ENCODE measurements around the gene USP21. TPM values are rescaled to one million over a fixed set of nuclear protein-coding genes. Genes with fewer than 3 reads are reported as not detected.

The USP21 gene
- total and polyA plus RNA-seq, 2 donors (not counting 3 experiments of a cell fraction or from before 2014, with no cell fraction given), result 19.7 to 29.2 TPM

DNA sequence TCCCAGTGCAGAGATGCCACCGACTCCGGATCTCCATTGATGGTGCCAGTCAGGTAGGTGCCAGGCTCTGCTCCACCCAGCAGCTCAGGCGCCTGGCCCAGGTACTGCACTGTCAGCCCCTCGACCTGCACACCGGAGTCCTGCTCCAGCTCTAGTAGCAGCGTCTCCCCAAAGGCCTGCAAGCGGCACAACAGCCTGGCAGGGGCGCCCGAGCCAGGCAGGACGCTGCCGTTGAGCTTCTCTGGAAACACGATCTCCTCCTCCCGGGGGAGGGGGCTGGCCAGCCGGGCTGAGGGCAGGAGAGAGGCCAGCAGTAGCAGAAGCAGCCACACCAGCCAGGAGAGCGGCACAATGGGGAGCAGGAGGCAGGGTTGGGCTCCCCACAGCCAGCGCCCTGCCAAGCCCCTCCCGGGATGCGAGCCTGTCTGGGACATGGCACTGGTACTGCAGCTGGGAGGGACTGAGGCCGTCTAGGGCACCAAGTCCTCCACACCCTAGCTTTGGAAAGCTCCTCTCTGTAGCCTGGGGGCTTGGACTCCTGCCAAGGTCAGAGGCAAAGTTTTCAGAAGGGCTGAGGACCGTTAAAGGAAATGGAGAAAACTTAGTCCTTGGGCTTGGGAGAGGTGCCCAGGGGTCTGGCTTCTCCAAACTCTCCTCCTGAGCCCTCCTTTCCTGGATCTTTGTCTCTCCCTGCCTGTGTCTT lies 39.0 kb downstream of the USP21 start:
- TF ChIP-seq FOS (IDR thresholded peaks at IDR 0.05; ENCODE audit: borderline replicate concordance, insufficient read depth, low read length) (no peak), POLR2A (IDR thresholded peaks at IDR 0.05; ENCODE audit: low read depth, low read length) (peak; percentile 78), POLR2AphosphoS5 (IDR thresholded peaks at IDR 0.05; ENCODE audit: insufficient read depth, low read depth, low read length) (peak; percentile 60)
- Histone ChIP-seq H3K4me3 (replicated peaks in 1 of 3; ENCODE audit: insufficient read depth in 1 of 3, low read depth in 1 of 3, low read length in 3 of 3) (peak overlapping the region; percentile 26 to 51 (median 44)), H2AFZ (ENCODE audit: low read depth, low read length) (peak overlapping the region; percentile 16), H3K79me2 (ENCODE audit: control insufficient read depth, insufficient read depth, low read length) (peaks cover 44% of the 10 kb centered on the region), H3K27ac (ENCODE audit: insufficient read depth, low read depth, low read length) (peak overlapping the region; percentile 98), H3K27me3 (ENCODE audit: control insufficient read depth in 2 of 2, insufficient read depth in 2 of 2, low read length in 2 of 2) (no peaks in the 10 kb centered on the region), H4K20me1 (replicated peaks; ENCODE audit: control insufficient read depth, extremely low read depth, insufficient read depth, low read length) (no peaks in the 10 kb centered on the region), H3K9me3 (replicated peaks; ENCODE audit: control insufficient read depth, insufficient read depth, low read length) (no peaks in the 10 kb centered on the region), H3K4me1 (ENCODE audit: control insufficient read depth, extremely low read depth, insufficient read depth, low read length) (peaks cover 59% of the 10 kb centered on the region), H3K9ac (replicated peaks; ENCODE audit: extremely low read depth, insufficient read depth, low read length) (peak overlapping the region; percentile 42), H3K36me3 (ENCODE audit: control insufficient read depth in 2 of 2, extremely low read depth in 1 of 2, insufficient read depth in 2 of 2, low read length in 2 of 2) (peaks cover 0 to 2% of the 10 kb centered on the region in 2 experiments), H3K9me1 (replicated peaks; ENCODE audit: control insufficient read depth, extremely low read depth, insufficient read depth, low read length) (no peaks in the 10 kb centered on the region), H3K4me2 (ENCODE audit: insufficient read depth, low read length) (peak overlapping the region; percentile 47)
- POLR2A ChIA-PET, result interaction anchor here (0.5 kb wide), 1 partner anchor 44 kb away, joined by 3 read pairs; no protein-coding TSS in a partner anchor
- TSS peak; percentile 4 for BruUV-seq (replicated peaks)
- intact Hi-C loops (cut with micrococcal nuclease) (no loop called here), dilution Hi-C loops (cut with MboI; ENCODE audit: extremely low pct_ligation_motif_present, low sequenced_read_pairs) (no loop called here)
- CTCF ChIA-PET, result interaction anchor here (1.0 to 3.2 kb wide), 7 partner anchors 9 to 184 kb away, joined by 3 to 35 read pairs (median 14); partner anchors contain the start of genes PPOX and TOMM40L
- FAIRE-seq, result peak; percentile 33
- peak; percentile 62 for DNase-seq (ENCODE audit: low read depth, low spot score)

GRCh38 chr1:161198897-161199431 lies 39.7 kb downstream of the USP21 start, which contains the start of gene ADAMTS4:
Gene ADAMTS4 (minus strand): TSS chr1:161199054. CDS start chr1:161198627, 427 bp downstream.
- Histone ChIP-seq H3K4me3 (replicated peaks in 1 of 3; ENCODE audit: insufficient read depth in 1 of 3, low read depth in 1 of 3, low read length in 3 of 3) (peak within 1 kb of the TSS; percentile 26 to 51 (median 44)), H2AFZ (ENCODE audit: low read depth, low read length) (peak within 1 kb of the TSS; percentile 37), H3K27ac (ENCODE audit: insufficient read depth, low read depth, low read length) (peak within 1 kb of the TSS; percentile 98), H3K36me3 (ENCODE audit: control insufficient read depth in 2 of 2, extremely low read depth in 1 of 2, insufficient read depth in 2 of 2, low read length in 2 of 2) (no peaks in the 10 kb centered on the region), H3K4me2 (ENCODE audit: insufficient read depth, low read length) (peak within 1 kb of the TSS; percentile 47), H3K9me3 (replicated peaks; ENCODE audit: control insufficient read depth, insufficient read depth, low read length) (no peaks in the 10 kb centered on the region), H4K20me1 (replicated peaks; ENCODE audit: control insufficient read depth, extremely low read depth, insufficient read depth, low read length) (no peaks in the 10 kb centered on the region), H3K9ac (replicated peaks; ENCODE audit: extremely low read depth, insufficient read depth, low read length) (peak within 1 kb of the TSS; percentile 75), H3K27me3 (ENCODE audit: control insufficient read depth in 2 of 2, insufficient read depth in 2 of 2, low read length in 2 of 2) (no peaks in the 10 kb centered on the region), H3K4me1 (ENCODE audit: control insufficient read depth, extremely low read depth, insufficient read depth, low read length) (peaks cover 61% of the 10 kb centered on the region), H3K79me2 (ENCODE audit: control insufficient read depth, insufficient read depth, low read length) (peaks cover 50% of the 10 kb centered on the region), H3K9me1 (replicated peaks; ENCODE audit: control insufficient read depth, extremely low read depth, insufficient read depth, low read length) (no peaks in the 10 kb centered on the region)
- no TSS peak for BruUV-seq (replicated peaks)
- TF ChIP-seq GATA2 (IDR thresholded peaks at IDR 0.05; ENCODE audit: insufficient read depth, insufficient read length, low read depth, low read length) (no peak), MAX (IDR thresholded peaks at IDR 0.05; ENCODE audit: insufficient read depth, insufficient read length) (no peak), POLR2A (IDR thresholded peaks at IDR 0.05; ENCODE audit: low read depth, low read length) (peak; percentile 89), MYC (IDR thresholded peaks at IDR 0.05; ENCODE audit: low read depth, low read length) (no peak), EZH2 (IDR thresholded peaks at IDR 0.05; ENCODE audit: borderline replicate concordance, low read depth, low read length, severe bottlenecking) (no peak)
- TF ChIP-seq, protein P1, sequence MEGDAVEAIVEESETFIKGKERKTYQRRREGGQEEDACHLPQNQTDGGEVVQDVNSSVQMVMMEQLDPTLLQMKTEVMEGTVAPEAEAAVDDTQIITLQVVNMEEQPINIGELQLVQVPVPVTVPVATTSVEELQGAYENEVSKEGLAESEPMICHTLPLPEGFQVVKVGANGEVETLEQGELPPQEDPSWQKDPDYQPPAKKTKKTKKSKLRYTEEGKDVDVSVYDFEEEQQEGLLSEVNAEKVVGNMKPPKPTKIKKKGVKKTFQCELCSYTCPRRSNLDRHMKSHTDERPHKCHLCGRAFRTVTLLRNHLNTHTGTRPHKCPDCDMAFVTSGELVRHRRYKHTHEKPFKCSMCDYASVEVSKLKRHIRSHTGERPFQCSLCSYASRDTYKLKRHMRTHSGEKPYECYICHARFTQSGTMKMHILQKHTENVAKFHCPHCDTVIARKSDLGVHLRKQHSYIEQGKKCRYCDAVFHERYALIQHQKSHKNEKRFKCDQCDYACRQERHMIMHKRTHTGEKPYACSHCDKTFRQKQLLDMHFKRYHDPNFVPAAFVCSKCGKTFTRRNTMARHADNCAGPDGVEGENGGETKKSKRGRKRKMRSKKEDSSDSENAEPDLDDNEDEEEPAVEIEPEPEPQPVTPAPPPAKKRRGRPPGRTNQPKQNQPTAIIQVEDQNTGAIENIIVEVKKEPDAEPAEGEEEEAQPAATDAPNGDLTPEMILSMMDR (IDR thresholded peaks at IDR 0.05; ENCODE audit: extremely low read depth in 1 of 2, insufficient read depth in 1 of 2, low read depth in 1 of 2, low read length in 2 of 2), result no peak
- POLR2A ChIA-PET, result interaction anchor here (0.5 kb wide), 1 partner anchor 44 kb away, joined by 3 read pairs; no protein-coding TSS in a partner anchor
- DNase-seq (ENCODE audit: low read depth, low spot score), result peak; percentile 65
- intact Hi-C loops (cut with micrococcal nuclease) (no loop called here), dilution Hi-C loops (cut with MboI; ENCODE audit: extremely low pct_ligation_motif_present, low sequenced_read_pairs) (no loop called here)
- CTCF ChIA-PET, result interaction anchor here (1.0 to 3.2 kb wide), 7 partner anchors 8 to 183 kb away, joined by 3 to 35 read pairs (median 14); partner anchors contain the start of genes PPOX and TOMM40L
- FAIRE-seq, result peak; percentile 50

All from endothelial cell of umbilical vein (primary cell).